GM21423 (cell line): ENCODE data around the gene EBF3.

Experiments used
- ATAC-seq: cut with Tn5 transposase; IDR thresholded peaks from one replicate; pipeline ENCODE4 v1.9.1; 2021; ENCODE audit warnings: mild to moderate bottlenecking, moderate library complexity; ENCODE audit not compliant: unreplicated experiment

The EBF3 gene

DNA sequence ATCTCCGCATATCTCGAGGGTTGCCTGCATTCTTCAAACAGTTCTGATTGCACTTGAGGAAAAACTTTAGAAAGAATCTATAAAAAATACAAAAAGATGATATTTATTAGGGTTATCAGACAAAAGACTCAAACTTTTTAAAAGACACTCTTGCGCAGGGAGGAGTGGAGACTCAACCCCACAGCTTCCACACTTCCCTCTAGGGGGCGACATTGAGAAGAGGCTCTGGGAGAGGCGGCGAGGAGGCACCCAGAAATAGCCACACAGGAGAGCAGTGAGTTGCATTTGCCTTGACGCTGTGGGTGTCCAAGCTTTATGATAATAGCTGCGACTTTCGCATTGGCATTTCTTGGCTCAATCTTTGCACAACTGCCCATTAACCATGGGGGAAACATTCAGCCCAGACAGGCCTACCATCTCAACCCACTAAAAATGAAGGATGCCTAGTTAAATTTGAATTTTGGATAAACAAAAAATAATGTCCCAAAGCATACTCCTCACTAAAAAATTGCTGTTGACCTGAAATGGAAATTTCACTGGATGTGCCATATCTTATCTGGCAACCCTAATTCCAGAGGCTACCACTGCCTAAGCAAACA is 86.2 kb downstream of the EBF3 start:
- no peak for ATAC-seq

DNA sequence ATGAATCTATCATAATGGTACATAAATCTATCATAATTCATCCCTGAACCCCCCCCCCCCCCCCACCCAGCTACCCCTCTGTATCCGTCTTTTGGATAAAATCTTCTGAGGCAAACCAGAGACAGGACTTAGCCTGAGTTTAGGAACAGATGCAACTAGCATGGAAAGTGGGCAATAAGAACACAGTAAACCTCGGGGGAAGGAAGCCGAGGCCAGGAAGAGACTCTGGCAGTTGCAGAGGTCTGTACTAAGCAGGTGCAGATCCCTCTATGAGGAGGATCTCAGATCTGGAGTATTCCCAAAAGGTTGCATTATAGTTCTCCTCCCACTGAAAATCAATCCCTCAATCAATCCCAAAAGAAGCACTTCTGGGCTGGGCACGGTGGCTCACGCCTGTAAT is 87.2 kb downstream of the EBF3 start:
- ATAC-seq, result no peak

DNA sequence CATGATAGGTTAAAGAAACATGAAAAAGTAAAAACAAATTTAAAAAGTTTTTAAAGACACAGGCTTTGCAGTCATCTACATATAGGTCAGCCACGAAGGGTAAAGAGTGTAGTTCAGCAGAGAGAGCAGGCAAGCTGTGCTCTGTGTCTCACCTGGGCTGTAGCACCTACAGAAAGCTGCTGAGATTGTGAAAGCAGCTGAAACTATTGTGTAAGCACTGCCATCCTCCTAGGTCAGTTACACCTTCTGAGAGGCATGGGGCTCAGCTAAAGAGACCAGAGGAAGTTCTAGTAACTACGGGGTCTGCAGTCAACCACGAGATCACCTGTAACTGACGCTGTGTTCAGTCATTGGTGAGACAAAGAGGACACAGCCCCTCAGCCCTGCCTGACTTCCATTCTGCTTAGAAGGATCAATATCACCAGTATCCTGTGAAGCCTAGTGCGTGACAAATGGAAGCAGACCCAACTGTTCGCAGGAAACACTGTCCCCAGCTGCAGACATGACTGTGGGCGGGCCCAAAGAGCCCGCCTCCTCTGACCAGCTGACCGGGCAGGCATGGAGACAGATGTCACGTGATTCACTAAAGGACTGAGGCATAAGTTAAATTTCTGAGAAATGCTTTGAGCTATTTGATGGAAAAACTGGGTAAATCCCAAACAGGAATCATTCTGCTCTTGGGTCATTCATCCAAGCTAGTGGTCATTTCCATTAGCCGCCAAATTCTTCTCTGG is 87.9 kb downstream of the EBF3 start:
- no peak for ATAC-seq

DNA sequence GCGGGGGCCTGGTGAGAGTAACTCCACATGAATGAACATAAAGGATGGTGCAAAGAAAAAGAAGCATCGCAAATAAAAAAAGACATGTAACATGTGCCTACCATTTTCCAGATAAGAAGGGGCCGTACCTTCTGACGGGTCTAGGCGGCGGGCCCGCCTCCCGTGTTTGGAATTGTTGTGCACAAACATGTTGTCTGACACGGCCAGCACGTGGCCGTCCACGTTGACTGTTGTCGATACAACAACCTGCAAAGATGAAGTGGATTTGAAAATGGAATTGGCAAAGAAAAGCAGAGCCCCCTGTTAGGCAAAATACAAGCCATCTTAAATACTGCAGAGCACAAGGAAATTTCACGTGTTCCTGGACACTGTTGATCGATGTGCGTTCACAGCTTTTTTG is 90.7 kb downstream of the EBF3 start:
- ATAC-seq, result no peak

DNA sequence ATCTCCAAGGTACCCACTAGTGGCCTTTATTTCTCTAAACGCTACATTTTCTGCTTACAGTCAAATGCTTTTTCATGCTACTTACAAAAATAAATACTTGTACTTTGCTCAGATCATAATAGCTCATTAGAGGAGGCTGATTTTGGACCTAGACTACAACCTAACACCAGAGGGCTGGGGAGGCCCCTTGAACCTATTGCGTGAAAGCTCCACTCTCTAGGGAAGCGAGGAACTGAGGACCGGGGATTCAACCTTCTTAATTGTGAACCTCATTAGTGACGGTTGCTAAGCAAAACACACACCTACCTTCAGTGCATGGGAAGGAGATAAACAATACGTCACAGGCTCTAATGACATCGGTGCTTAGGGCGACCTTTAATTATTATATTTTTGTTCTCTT is 92.1 kb downstream of the EBF3 start:
- no peak for ATAC-seq

DNA sequence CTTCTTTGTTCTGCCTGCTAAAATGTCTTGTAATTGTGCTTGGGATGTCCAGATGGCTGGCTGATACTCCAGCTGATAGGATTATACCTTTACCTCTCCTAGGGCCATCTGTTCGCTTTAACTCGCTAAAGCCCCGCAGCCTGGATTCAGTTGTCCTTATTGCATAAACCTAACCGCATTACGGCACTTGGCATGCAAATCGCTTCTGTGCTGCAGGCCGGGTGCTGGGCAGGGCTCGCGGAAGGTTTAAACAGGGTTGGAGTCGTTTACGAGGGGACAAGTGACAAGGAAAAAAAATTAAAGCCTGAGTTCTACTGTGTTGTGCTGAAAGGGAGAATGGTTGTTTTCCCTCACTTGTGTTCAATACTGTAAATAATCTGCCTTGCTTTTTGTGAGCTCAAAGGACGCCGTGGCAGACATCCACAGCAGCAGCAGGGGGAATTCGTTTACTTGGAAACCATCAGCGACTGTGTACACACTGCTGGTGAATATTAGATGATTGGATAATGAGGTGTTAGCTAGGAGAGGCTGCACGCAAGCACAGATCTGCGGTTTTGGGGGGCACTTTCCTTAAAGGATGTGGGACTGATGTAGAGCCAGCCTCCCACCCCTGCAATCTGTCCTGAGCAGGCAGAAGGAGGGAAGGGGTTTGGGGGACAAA is 93.0 kb downstream of the EBF3 start:
- no peak for ATAC-seq

DNA sequence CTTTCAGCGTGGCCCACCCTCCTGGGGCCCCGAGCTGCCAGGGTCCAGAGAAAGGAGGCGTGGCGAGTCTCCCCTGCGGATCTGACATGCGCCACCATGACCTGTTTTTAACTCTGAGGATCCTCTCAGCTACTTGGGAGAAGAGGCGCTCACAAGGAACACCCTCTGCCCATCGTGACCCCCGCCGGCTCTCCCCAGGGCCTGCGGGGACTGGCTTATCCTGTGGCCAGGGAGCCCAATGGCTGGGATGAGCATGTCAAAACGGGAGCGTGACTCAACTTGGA is 93.7 kb downstream of the EBF3 start:
- no peak for ATAC-seq

DNA sequence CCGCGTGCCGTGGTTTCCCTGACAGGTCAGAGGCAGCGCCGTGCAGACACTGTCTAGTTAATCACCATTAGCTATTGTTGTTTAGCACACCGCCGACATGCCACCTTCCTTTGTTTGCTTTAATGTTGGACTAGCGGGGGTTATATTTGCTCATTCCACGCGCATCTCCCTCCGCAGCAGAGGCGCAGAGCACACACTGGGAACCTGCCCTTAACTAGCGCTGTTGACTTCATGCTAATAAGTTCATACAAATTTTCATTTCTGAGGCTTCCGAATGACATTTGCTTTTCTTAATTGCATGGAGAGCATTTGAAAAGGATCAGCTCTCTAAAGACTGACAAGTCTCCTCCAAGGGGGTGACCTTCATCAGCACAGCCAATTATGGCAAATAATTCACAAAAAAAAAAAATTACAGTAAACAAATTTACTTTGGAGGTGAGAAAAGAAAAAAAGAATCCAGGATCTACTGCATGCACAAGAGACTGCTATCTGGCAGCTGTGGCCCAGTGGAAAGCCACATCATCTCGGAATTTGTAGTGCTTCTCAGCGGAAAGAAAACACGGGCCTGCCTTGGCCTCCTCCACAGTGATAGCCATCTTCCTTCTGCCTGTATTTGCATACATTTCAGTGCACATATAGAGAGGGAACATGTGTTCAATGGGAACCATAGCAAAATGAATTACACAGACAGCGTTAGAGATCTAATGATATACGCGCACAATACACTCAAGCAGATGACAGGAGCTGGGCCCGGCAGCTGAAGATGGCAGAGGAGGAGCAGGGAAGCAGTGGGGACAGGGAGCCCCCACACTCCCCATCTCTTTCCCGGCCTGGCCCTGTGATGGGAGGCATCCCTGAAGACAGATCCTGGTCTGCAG is 94.2 kb downstream of the EBF3 start:
- no peak for ATAC-seq

DNA sequence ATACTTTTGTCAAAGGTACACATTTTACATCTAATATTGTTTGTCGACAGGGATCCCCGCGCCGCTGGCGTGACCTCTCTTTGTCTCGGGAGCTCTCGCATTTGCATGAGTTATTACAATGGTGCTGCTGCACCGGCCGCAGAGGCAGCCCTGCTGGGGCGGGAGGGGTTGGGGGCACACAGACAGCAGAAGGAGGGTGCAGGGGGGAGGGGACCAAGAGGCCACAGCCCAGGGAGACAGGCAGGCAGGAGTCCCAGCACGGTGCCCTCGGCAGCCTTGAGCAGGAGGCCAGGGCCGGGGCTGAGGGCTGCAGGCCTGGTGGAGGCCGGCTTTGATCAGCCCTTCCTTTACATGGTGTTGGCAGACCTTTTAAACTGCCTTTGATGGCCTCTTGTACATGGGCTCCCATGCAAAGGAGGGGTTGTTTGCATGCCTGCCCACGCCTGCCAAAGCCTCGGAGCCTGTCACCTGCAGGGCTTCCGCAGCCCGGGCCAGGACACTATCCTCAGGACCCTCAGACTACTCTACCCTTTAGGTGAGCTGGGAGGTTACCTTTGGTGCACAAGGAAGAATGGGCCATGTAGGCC is 95.5 kb downstream of the EBF3 start:
- no peak for ATAC-seq

DNA sequence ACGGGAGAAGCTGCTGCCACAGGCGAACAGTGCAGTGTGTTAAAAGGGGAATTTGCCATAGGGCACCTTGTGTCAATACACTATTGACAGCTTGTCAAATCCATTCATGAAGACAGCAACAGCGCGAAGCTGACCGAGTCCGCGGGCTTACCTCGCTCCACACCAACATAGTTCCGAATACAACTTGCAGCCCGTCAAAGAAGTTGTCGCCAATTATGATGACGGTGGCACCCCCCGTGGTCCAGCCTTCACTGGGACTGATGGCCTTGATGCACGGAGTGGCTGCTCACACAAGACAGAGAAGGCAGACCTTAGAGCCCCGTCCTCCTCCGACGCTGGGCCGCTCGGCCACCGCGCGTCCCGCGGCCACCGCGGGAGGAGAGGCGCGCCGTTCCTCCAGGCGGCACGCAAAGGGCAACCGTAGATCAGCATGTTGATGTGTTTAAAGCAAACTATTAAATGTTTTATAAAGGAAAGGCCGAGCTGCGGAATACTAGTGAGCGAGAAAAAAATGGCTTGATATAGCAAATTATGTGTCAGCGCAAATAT is 96.4 kb downstream of the EBF3 start:
- ATAC-seq, result no peak

DNA sequence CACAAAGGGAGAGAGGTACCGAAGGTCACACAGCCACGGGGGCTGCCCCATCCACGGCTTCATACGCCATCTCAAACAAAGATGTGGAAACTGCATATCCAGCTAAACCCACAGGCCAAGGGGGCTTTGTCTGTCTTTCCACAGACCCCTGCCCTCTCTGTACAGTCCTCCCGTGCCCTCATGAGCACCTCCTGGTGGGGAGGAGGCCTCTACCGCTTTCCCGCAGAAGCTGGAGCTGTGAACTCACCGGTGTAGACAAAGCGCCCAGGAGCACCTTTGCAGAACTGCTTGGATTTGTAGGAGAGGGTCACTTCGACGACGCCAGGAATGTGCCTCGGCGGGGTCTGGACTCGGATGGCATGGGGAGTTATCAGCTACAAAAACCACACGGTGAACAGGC is 97.2 kb downstream of the EBF3 start:
- no peak for ATAC-seq

DNA sequence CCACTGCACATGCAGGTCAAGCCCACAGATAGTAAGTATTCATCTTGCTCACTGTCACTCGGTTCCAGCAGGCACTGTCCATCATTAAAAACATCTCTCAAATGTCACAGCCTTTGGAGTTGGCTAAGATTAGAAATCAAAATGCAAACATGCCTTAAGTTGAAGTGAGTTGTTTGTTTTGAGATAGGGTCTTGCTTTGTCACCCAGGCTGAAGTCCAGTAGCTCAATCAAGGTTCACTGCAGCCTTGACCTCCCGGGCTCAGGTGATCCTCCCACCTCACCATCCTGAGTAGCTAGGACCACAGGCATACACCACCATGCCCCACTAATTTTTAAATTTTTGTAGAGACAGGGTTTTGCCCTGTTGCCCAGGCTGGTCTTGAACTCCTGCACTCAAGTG is 98.1 kb downstream of the EBF3 start:
- no peak for ATAC-seq

DNA sequence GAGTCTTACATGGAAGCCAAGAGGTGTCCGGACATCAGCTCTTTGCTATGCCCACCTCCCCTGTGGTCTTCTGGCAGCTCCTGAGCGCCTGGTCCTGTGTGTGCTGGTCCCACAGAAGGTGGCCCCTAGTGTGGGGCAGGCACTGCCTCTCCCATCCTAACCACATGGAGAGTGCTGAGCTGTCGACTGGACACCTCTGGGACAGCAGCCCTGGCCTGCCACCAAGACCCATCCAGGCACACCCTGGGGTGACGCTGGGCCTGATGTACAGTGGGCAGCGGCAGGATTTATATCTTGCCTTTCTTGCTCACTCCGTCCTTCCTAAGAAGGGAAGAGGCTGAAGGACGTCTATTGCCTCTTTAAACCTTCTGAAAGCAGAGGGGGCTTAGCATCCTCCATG is 98.7 kb downstream of the EBF3 start:
- ATAC-seq, result no peak

DNA sequence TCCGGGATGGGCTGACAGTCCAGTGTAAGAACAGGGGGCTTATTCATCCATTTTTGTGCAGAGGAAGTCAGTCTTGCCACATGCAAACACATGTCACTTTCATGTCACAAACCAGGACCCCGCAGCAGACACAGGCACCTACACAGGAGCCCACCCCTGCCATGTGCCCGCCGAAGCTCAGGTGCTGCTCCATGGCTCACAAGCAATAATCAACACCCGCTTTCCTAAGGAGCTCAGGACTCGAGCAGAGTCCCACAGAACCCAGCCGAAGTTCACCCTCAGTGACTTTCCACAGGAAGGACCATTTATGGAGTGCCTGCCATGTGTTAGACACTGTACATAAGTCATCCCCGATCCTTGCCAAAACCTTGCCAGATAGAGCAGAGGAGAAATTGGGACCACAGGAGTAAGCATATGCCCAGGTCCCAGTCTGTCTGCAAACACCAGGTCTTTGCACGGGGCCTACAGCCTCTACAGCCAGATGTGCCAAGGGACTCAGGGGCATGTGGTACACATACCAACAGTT is 99.4 kb downstream of the EBF3 start:
- ATAC-seq, result no peak

DNA sequence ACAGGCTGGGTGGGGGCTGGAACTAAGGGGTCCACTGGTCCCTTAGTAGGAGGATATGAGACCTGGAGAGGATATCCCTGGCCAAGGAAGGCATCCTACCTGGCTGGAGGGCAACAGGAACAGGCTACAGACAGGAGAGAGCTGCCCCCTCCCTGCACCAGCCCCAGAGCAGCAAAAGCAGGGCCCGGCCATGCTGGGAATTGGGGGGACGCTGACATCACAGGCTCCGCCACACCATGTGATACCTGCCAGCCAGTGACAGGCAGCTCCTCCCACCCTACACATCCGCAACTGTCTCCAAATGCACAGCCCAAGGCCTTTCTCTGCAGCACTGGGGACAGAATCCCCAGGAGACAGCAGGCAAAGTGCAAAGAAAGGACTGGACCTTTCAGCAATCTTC is 100.0 kb downstream of the EBF3 start:
- ATAC-seq, result no peak

DNA sequence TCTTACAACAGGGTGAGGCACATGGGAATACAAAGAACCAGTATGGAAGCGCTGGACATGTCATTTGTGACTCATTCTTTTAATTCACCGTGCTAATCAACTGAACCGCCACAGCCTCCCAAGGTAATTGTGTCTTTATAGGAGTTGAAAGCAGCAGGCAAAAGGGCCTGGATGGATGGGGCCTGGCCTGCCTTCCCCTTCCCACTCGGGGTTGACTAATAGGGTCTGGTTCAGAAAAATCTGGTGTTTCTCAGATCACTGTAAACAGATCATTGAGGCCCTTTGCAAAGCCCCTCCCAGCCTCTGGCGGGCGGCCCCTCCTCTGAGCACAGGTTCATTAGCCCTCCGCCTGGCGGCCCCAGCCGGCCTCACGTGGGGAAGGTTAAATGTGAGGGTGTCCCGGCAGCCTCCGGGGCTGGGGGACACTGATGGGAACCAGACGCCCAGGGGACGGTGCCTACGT is 100.8 kb downstream of the EBF3 start:
- no peak for ATAC-seq

DNA sequence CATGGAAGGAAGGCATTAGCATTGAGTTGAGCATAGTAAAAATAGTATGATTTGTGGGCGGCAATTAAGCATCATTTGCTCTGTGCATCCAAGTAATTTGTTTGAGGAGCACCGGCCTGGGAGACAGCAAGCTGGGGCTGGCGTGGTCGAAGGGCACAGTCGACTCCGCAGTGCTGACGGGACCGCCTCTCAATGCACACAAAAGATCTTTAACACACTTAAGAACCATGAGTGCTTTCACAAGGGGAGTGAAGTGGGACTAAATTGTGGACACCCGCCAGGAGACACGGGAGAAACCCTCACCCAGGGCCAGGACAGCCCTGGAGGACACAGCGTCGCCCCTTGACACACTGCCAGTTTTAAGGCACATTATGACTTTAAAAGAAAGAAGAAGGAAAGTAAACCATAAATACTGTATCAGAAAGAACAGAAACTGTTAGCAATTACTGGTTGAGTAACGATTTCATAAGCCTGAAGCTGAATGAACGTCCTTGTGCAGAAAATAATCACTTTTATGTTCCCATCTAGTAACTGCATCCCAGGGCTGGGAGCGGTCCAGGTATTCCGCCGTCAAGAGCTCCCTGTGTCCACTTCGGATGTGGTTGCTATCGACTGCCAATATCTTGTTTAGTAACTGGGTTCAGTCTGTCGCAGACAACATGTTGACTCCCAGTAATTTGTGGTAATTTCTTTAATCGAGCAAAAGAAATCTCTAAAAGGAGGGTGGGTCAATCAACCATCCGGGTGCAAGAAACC is 102.1 kb downstream of the EBF3 start:
- ATAC-seq, result no peak

DNA sequence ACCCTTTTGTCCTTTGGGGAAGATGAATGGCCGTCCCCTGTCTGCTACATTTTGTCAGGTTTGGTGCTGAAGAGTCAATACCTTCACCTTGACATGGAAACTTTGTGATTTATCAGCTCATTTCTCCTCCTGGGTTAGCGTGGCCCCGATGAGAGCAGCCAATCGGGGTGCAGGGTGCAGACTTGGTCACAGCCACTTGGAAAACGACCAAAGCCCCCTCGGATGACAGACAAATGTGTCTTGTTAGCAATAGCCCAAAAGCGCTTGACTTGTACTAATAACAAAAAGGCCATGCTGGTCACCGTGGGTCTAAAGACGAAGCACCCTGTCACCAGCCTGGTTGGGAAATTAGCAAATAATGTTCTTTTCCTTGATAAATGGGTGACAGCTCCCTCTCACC is 103.7 kb downstream of the EBF3 start:
- ATAC-seq, result no peak

DNA sequence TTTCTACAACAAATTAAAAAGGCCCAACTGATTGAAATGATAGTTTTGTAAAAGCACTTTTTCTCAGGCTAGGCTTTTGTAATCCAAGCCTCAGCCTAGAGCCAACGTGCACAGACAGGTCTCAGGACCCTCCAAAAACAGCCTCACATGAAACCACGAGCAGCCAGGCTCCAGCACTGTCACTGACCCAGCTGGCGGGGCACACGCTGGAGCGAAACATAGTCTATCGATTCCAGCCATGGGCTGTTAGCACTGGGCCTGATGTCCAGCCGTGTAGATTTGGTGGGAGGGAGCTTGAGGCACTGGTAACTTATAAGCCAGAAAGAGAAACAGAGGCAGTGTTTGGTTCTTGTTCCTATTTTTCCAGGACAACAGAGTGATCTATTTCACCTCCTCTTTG is 104.5 kb downstream of the EBF3 start:
- ATAC-seq, result no peak
